ENCODE measurements around the gene ALCAM. TPM values are rescaled to one million over a fixed set of nuclear protein-coding genes. Genes with fewer than 3 reads are reported as not detected.

The ALCAM gene
- total RNA-seq, 4 donors from 2014 or later: 9.4 to 25.9 (median 16.6) TPM

GRCh38 chr3:105618556-105618955 lies 251.8 kb downstream of the ALCAM start:
- no peak for TF ChIP-seq EP300 (IDR thresholded peaks at IDR 0.05; ENCODE audit: low read depth)
- H3K27ac ChIP-seq: no peak overlapping the region
- H3K4me1 ChIP-seq: no peaks in the 10 kb centered on the region
- no peak for DNase-seq
- no peaks in the 10 kb centered on the region for H3K27me3 ChIP-seq
- 83 to 90% methylated on average over 2 to 5 of the region's 5 CpGs for WGBS, 2 donors (ENCODE audit: low coverage in 1 of 2)
- H3K36me3 ChIP-seq: no peaks in the 10 kb centered on the region
- H3K4me3 ChIP-seq: no peak overlapping the region
- in situ Hi-C loops (cut with MboI; ENCODE audit: low pct_ligation_motif_present in 1 of 4, low pct_unique_long_range_greater_than_20kb in 1 of 4, low sequenced_read_pairs in 3 of 4) (no loop called here), intact Hi-C loops (cut with DNase I; ENCODE audit: low total_unique reads) (no loop called here)
- H3K9me3 ChIP-seq: no peaks in the 10 kb centered on the region

- intact Hi-C loops (cut with DNase I; ENCODE audit: low total_unique reads): loop anchor here (5.0 kb wide), 1 partner anchor 1107 kb away; no protein-coding TSS in a partner anchor
- Histone ChIP-seq H3K27ac (no peak overlapping the region), H3K36me3 (no peaks in the 10 kb centered on the region), H3K4me3 (no peak overlapping the region), H3K9me3 (no peaks in the 10 kb centered on the region), H3K27me3 (no peaks in the 10 kb centered on the region), H3K4me1 (no peaks in the 10 kb centered on the region)
- DNase-seq: no peak
- WGBS, 2 donors (ENCODE audit: low coverage in 1 of 2): 90 to 100% methylated on average over 1 to 2 of the region's 2 CpGs
- TF ChIP-seq POLR2AphosphoS5 (IDR thresholded peaks at IDR 0.05) (no peak), CTCF (IDR thresholded peaks at IDR 0.05) (no peak)
- in situ Hi-C loops (cut with MboI; ENCODE audit: low pct_ligation_motif_present in 1 of 4, low pct_unique_long_range_greater_than_20kb in 1 of 4, low sequenced_read_pairs in 3 of 4): no loop called here
Measured at GRCh38 chr3:105619651-105620050, 252.9 kb downstream of the ALCAM start.

GRCh38 chr3:105620236-105620635 lies 253.5 kb downstream of the ALCAM start:
- intact Hi-C loops (cut with DNase I; ENCODE audit: low total_unique reads): loop anchor here (5.0 kb wide), 1 partner anchor 1108 kb away; no protein-coding TSS in a partner anchor
- Histone ChIP-seq H3K36me3 (no peaks in the 10 kb centered on the region), H3K27ac (no peak overlapping the region), H3K4me1 (no peaks in the 10 kb centered on the region), H3K4me3 (no peak overlapping the region), H3K9me3 (no peaks in the 10 kb centered on the region), H3K27me3 (no peaks in the 10 kb centered on the region)
- DNase-seq: no peak
- 79 to 100% methylated on average over 1 to 2 of the region's 2 CpGs for WGBS, 2 donors (ENCODE audit: low coverage in 1 of 2)
- in situ Hi-C loops (cut with MboI; ENCODE audit: low pct_ligation_motif_present in 1 of 4, low pct_unique_long_range_greater_than_20kb in 1 of 4, low sequenced_read_pairs in 3 of 4): no loop called here
- no peak for TF ChIP-seq CTCF (IDR thresholded peaks at IDR 0.05)
- TF ChIP-seq EP300 (IDR thresholded peaks at IDR 0.05; ENCODE audit: low read depth): no peak
- no peak for TF ChIP-seq POLR2A (IDR thresholded peaks at IDR 0.05)
- no peak for TF ChIP-seq POLR2AphosphoS5 (IDR thresholded peaks at IDR 0.05)

- intact Hi-C loops (cut with DNase I; ENCODE audit: low total_unique reads) (loop anchor here (5.0 kb wide), 1 partner anchor 1110 kb away; no protein-coding TSS in a partner anchor), in situ Hi-C loops (cut with MboI; ENCODE audit: low pct_ligation_motif_present in 1 of 4, low pct_unique_long_range_greater_than_20kb in 1 of 4, low sequenced_read_pairs in 3 of 4) (no loop called here)
- H3K4me3 ChIP-seq: no peak overlapping the region
- H3K27me3 ChIP-seq: no peaks in the 10 kb centered on the region
- no peaks in the 10 kb centered on the region for H3K4me1 ChIP-seq
- DNase-seq: no peak
- TF ChIP-seq CTCF (IDR thresholded peaks at IDR 0.05): no peak
- no peak for TF ChIP-seq POLR2AphosphoS5 (IDR thresholded peaks at IDR 0.05)
- no peak for TF ChIP-seq EP300 (IDR thresholded peaks at IDR 0.05; ENCODE audit: low read depth)
- H3K27ac ChIP-seq: no peak overlapping the region
- no peaks in the 10 kb centered on the region for H3K9me3 ChIP-seq
- no peaks in the 10 kb centered on the region for H3K36me3 ChIP-seq
Measured at GRCh38 chr3:105622169-105622568, 255.5 kb downstream of the ALCAM start.

Measured in transverse colon (tissue), 4 donors.